Endothelial cell of umbilical vein (primary cell): Measurements from ENCODE around the gene SARNP. TPM values are rescaled to one million over a fixed set of nuclear protein-coding genes. Genes with fewer than 3 reads are reported as not detected.
A peak's percentile ranks its signal among the peaks of the same experiment; 100 is the strongest.

Source experiments
- BruUV-seq: library from RNA; stranded (reverse); fragments of 400-500 nt; replicated peaks from 2 replicates; lab custom pipeline; 2021; lab: Mats Ljungman, UMichigan
- CTCF ChIA-PET: fragments of 300-600, 350-600 bp; sonication (Branson Sonifier 250); formaldehyde crosslinking; loops from one replicate; lab custom pipeline; 2021; ENCODE audit warnings: antibody characterized with exemption, inconsistent platforms; lab: Charles Lee
- POLR2A ChIA-PET: fragments of 300-600, 350-600 bp; sonication (Branson Sonifier 250); formaldehyde crosslinking; loops from one replicate; lab custom pipeline; 2021; ENCODE audit warnings: antibody characterized with exemption, inconsistent platforms; lab: Charles Lee
- DNase-seq: peaks from one replicate; pipeline ENCODE4 v3.0.0-alpha.2; 2011; ENCODE audit warnings: low read depth, low spot score
- FAIRE-seq: peaks from 2 replicates; lab custom pipeline; 2011; peaks lifted over from hg19 to GRCh38; lab: Jason Lieb, UNC
- H2AFZ ChIP-seq: 2 replicates; pipeline ENCODE4 v1.6.0; 2012; ENCODE audit warnings: low read depth, low read length, control low read depth, inconsistent platforms
- H3K27ac ChIP-seq: 2 replicates; pipeline ENCODE4 v1.5.1; 2011; ENCODE audit warnings: low read depth, mild to moderate bottlenecking, control low read depth, low read length, moderate library complexity; ENCODE audit not compliant: insufficient read depth
- H3K27me3 ChIP-seq, 2 experiments: 2 replicates each; pipeline versions ENCODE4 v1.6.0 to v1.6.1; 2011; ENCODE audit warnings: low read length in 2 of 2, mixed read lengths in 1 of 2; ENCODE audit not compliant: control insufficient read depth in 2 of 2, insufficient read depth in 2 of 2
- H3K36me3 ChIP-seq, 2 experiments: 2 replicates in 1 of 2; 3 replicates in 1 of 2; pipeline ENCODE4 v1.5.1; 2011; ENCODE audit warnings: low read length in 2 of 2, mild to moderate bottlenecking in 1 of 2, moderate library complexity in 1 of 2; ENCODE audit not compliant: control insufficient read depth in 2 of 2, insufficient read depth in 2 of 2; ENCODE audit errors: extremely low read depth in 1 of 2
- H3K4me1 ChIP-seq: 3 replicates; pipeline ENCODE4 v1.5.1; 2011; ENCODE audit warnings: mild to moderate bottlenecking, low read length; ENCODE audit not compliant: control insufficient read depth, insufficient read depth; ENCODE audit errors: extremely low read depth
- H3K4me2 ChIP-seq: 2 replicates; pipeline ENCODE4 v1.6.1; 2011; ENCODE audit warnings: low read length, control low read depth, mixed read lengths; ENCODE audit not compliant: insufficient read depth
- H3K4me3 ChIP-seq, 3 experiments: fragments of 200-600 bp in 1 of 3; sonication (generic), shearing (Covaris generic) in 1 of 3; replicated peaks in 1 of 3; 2 replicates each; pipeline ENCODE4 v1.5.1; 2011 to 2016; ENCODE audit warnings: control low read depth in 3 of 3, low read length in 3 of 3, mild to moderate bottlenecking in 2 of 3, inconsistent platforms in 1 of 3, low read depth in 1 of 3, moderate library complexity in 1 of 3; ENCODE audit not compliant: insufficient read depth in 1 of 3
- H3K79me2 ChIP-seq: 2 replicates; pipeline ENCODE4 v1.6.0; 2012; ENCODE audit warnings: low read length, inconsistent platforms; ENCODE audit not compliant: control insufficient read depth, insufficient read depth
- H3K9ac ChIP-seq: replicated peaks from 2 replicates; pipeline ENCODE3; 2011; ENCODE audit warnings: low read length, control low read depth; ENCODE audit not compliant: insufficient read depth; ENCODE audit errors: extremely low read depth
- H3K9me1 ChIP-seq: replicated peaks from 3 replicates; pipeline ENCODE4 v1.6.0; 2011; ENCODE audit warnings: mild to moderate bottlenecking, low read length; ENCODE audit not compliant: control insufficient read depth, insufficient read depth; ENCODE audit errors: extremely low read depth
- H3K9me3 ChIP-seq: replicated peaks from 2 replicates; pipeline ENCODE4 v1.5.1; 2012; ENCODE audit warnings: low read length, inconsistent platforms; ENCODE audit not compliant: control insufficient read depth, insufficient read depth
- H4K20me1 ChIP-seq: replicated peaks from 2 replicates; pipeline ENCODE3; 2011; ENCODE audit warnings: mild to moderate bottlenecking, low read length; ENCODE audit not compliant: control insufficient read depth, insufficient read depth; ENCODE audit errors: extremely low read depth
- CTCF ChIP-seq, 2 donors: IDR thresholded peaks; 1 replicate in 1 of 2; 2 replicates in 1 of 2; pipeline ENCODE4 v1.5.1; 2011; ENCODE audit warnings: low read length in 2 of 2, mild to moderate bottlenecking in 2 of 2, moderate library complexity in 2 of 2, control low read depth in 1 of 2, inconsistent platforms in 1 of 2, low read depth in 1 of 2; ENCODE audit not compliant: insufficient read depth in 1 of 2; ENCODE audit errors: extremely low read depth in 1 of 2
- EZH2 ChIP-seq: IDR thresholded peaks from 2 replicates; pipeline ENCODE4 v1.6.1; 2012; ENCODE audit warnings: borderline replicate concordance, low read depth, mild to moderate bottlenecking, moderate library complexity, low read length, inconsistent platforms; ENCODE audit not compliant: severe bottlenecking
- FOS ChIP-seq: IDR thresholded peaks from 2 replicates; pipeline ENCODE4 v1.6.1; 2011; ENCODE audit warnings: mild to moderate bottlenecking, low read length, moderate library complexity, borderline replicate concordance; ENCODE audit not compliant: insufficient read depth
- GATA2 ChIP-seq: IDR thresholded peaks from 2 replicates; pipeline ENCODE4 v1.7.0; 2011; ENCODE audit warnings: low read depth, mild to moderate bottlenecking, moderate library complexity, mixed read lengths, low read length; ENCODE audit not compliant: insufficient read length, insufficient read depth
- JUN ChIP-seq: IDR thresholded peaks from 2 replicates; pipeline ENCODE4 v1.6.1; 2011; ENCODE audit warnings: borderline replicate concordance, low read depth; ENCODE audit not compliant: insufficient read length, insufficient read depth
- MAX ChIP-seq: IDR thresholded peaks from 2 replicates; pipeline ENCODE4 v1.6.1; 2011; ENCODE audit not compliant: insufficient read depth, insufficient read length
- MYC ChIP-seq: IDR thresholded peaks from one replicate; pipeline ENCODE4 v1.6.1; 2011; ENCODE audit warnings: mild to moderate bottlenecking, low read depth, low read length
- POLR2A ChIP-seq: IDR thresholded peaks from 2 replicates; pipeline ENCODE4 v1.6.1; 2012; ENCODE audit warnings: low read depth, mild to moderate bottlenecking, control low read depth, low read length
- POLR2AphosphoS5 ChIP-seq: IDR thresholded peaks from 2 replicates; pipeline ENCODE4 v1.6.1; 2012; ENCODE audit warnings: low read depth, mild to moderate bottlenecking, control low read depth, low read length, moderate library complexity; ENCODE audit not compliant: insufficient read depth
- dilution Hi-C: fragments of 300-500 bp; cut with MboI; formaldehyde crosslinking; loops from one replicate; pipeline ENCODE4 v1.15.0; 2019; ENCODE audit warnings: low sequenced_read_pairs; ENCODE audit not compliant: extremely low pct_ligation_motif_present
- intact Hi-C: fragments of 100-400 bp; cut with micrococcal nuclease; formaldehyde crosslinking; loops from one replicate; pipeline ENCODE4 v1.10.0; 2022
- polyA plus RNA-seq, 4 experiments: library from polyadenylated mRNA; depleted of rRNA in 3 of 4; stranded (reverse) in 3 of 4; unstranded in 1 of 4; fragments of >200 nt; gene quantifications; 2 replicates each; pipeline versions ENCODE4 v1.2.1 to v1.2.3, GENCODE V29; 2011 to 2012; ENCODE audit warnings: missing spikeins in 1 of 4
- total RNA-seq: library from RNA; stranded (reverse); gene quantifications from 2 replicates; pipeline ENCODE4 v1.2.3, GENCODE V29; 2021

The SARNP gene
- total and polyA plus RNA-seq, 2 donors (not counting 3 experiments of a cell fraction or from before 2014, with no cell fraction given) = 88.1 to 101 TPM

- FAIRE-seq (no peak), DNase-seq (peak; percentile 78)
- TSS peak; percentile 65 for BruUV-seq
Observed at GRCh38 chr12:55729819-55730818, 87.4 kb downstream of the SARNP start.

More at GRCh38 chr12:55729819-55730818, 87.4 kb downstream of the SARNP start:
- no peak for TF ChIP-seq FOS
- TF ChIP-seq POLR2A = peak; percentile 56
- TF ChIP-seq MAX = no peak
- TF ChIP-seq CTCF (IDR thresholded peaks at IDR 0.05; ENCODE audit: extremely low read depth in 1 of 2, insufficient read depth in 1 of 2, low read depth in 1 of 2, low read length in 2 of 2) = peak in 1 of 2 donors; percentile 1
- TF ChIP-seq EZH2 = no peak
- no peak for TF ChIP-seq JUN
- TF ChIP-seq GATA2 = no peak
- TF ChIP-seq POLR2AphosphoS5 = no peak
- no peak for TF ChIP-seq MYC
- dilution Hi-C loops (no loop called here), intact Hi-C loops (loop anchor here (1.0 kb wide), 1 partner anchor 7 kb away; no protein-coding TSS in a partner anchor)
- peak overlapping the region; percentile 94 for H3K9ac ChIP-seq
- peak overlapping the region; percentile 5 to 89 (median 55) for H3K4me3 ChIP-seq
- H4K20me1 ChIP-seq = no peaks in the 10 kb centered on the region
- peak overlapping the region; percentile 96 for H3K27ac ChIP-seq
- peaks cover 7 to 15% of the 10 kb centered on the region in 2 experiments for H3K36me3 ChIP-seq
- ChIA-PET POLR2A (interaction anchor here (0.6 to 1.8 kb wide), 4 partner anchors 8 to 319 kb away, joined by 3 to 6 read pairs (median 4); partner anchors contain the start of genes ORMDL2, RAB5B and SARNP), CTCF (interaction anchor here (0.7 to 3.0 kb wide), 11 partner anchors 8 to 459 kb away, joined by 3 to 51 read pairs (median 4); partner anchors contain the start of genes BLOC1S1, RDH5 and SMARCC2)
- H3K79me2 ChIP-seq = peaks cover 30% of the 10 kb centered on the region
- H2AFZ ChIP-seq = peak overlapping the region; percentile 22
- peaks cover 19% of the 10 kb centered on the region for H3K4me1 ChIP-seq
- no peaks in the 10 kb centered on the region for H3K9me3 ChIP-seq
- H3K9me1 ChIP-seq = no peaks in the 10 kb centered on the region
- no peaks in the 10 kb centered on the region for H3K27me3 ChIP-seq
- peak overlapping the region; percentile 82 for H3K4me2 ChIP-seq
